ENCODE measurements around the gene EIF5.

GRCh38 chr14:103317251-103317650, 16.8 kb upstream of the EIF5 start:
- no peak for TF ChIP-seq CTCF (IDR thresholded peaks at IDR 0.05 in 8 of 11, conservative IDR thresholded peaks at IDR 0.05 in 3 of 11)
- TF ChIP-seq POLR2A (IDR thresholded peaks at IDR 0.05): no peak
